GM12872 (cell line): ENCODE data around the gene PTPN13.

Source experiments
- CTCF ChIP-seq: IDR thresholded peaks from 3 replicates; pipeline ENCODE4 v1.5.1; 2011; ENCODE audit warnings: low read depth, mild to moderate bottlenecking, low read length, moderate library complexity; ENCODE audit not compliant: insufficient read depth

PTPN13 gene

GRCh38 chr4:86685401-86685800, 91.3 kb downstream of the PTPN13 start:
- TF ChIP-seq CTCF = no peak

GRCh38 chr4:86686741-86687140, 92.6 kb downstream of the PTPN13 start:
- TF ChIP-seq CTCF = no peak

GRCh38 chr4:86688026-86688425, 93.9 kb downstream of the PTPN13 start:
- TF ChIP-seq CTCF = no peak

GRCh38 chr4:86704601-86705000, 110.5 kb downstream of the PTPN13 start:
- no peak for TF ChIP-seq CTCF

- no peak for TF ChIP-seq CTCF
These were observed 112.9 kb downstream of the PTPN13 start for GRCh38 chr4:86706923-86707597.

GRCh38 chr4:86717651-86718050, 123.5 kb downstream of the PTPN13 start:
- no peak for TF ChIP-seq CTCF

GRCh38 chr4:86718152-86718551, 124.0 kb downstream of the PTPN13 start:
- TF ChIP-seq CTCF = no peak
